Lung (tissue), 12 donors: ENCODE data around the gene KLHL2. TPM values are rescaled to one million over a fixed set of nuclear protein-coding genes. Genes with fewer than 3 reads are reported as not detected.
"Not testable (repeated sequence)": the region's sequence is repeated elsewhere in the genome, so short reads cannot be mapped to it uniquely, and the experiment has no call there.

Experiments
- ATAC-seq: fragments of 200-7000 bp; cut with Tn5 transposase; one replicate; pipeline ENCODE4 v1.9.1; 2020; ENCODE audit warnings: moderate number of reproducible peaks; ENCODE audit not compliant: insufficient read depth, low FRiP score
- DNase-seq, 3 donors: peaks; one replicate each; pipeline ENCODE4 v3.0.0-alpha.2; 2013 to 2017
- H3K27ac ChIP-seq, 2 donors: one replicate each; pipeline ENCODE4 v1.5.1; 2013; ENCODE audit warnings: mild to moderate bottlenecking in 2 of 2, moderate library complexity in 2 of 2, control low read depth in 1 of 2, inconsistent platforms in 1 of 2, low read depth in 1 of 2, low read length in 1 of 2
- H3K27me3 ChIP-seq, 3 donors: one replicate each; pipeline ENCODE4 v1.5.1; 2013; ENCODE audit warnings: low read length in 2 of 3; ENCODE audit not compliant: control insufficient read depth in 3 of 3, insufficient read depth in 3 of 3
- H3K36me3 ChIP-seq, 4 donors: one replicate each; pipeline ENCODE4 v1.5.1; 2013; ENCODE audit warnings: low read length in 4 of 4, mild to moderate bottlenecking in 1 of 4, moderate library complexity in 1 of 4; ENCODE audit not compliant: control insufficient read depth in 4 of 4, insufficient read depth in 4 of 4
- H3K4me1 ChIP-seq, 5 donors: one replicate each; pipeline ENCODE4 v1.5.1; 2013; ENCODE audit warnings: low read length in 5 of 5, mild to moderate bottlenecking in 2 of 5, moderate library complexity in 1 of 5; ENCODE audit not compliant: control insufficient read depth in 5 of 5, insufficient read depth in 5 of 5
- H3K4me3 ChIP-seq: one replicate; pipeline ENCODE4 v1.5.1; 2013; ENCODE audit warnings: mild to moderate bottlenecking, control low read depth, moderate library complexity
- H3K9ac ChIP-seq, 2 donors: one replicate each; pipeline ENCODE4 v1.5.1; 2013; ENCODE audit warnings: low read length in 2 of 2, control low read depth in 1 of 2; ENCODE audit not compliant: insufficient read depth in 1 of 2
- H3K9me3 ChIP-seq, 4 donors: one replicate each; pipeline ENCODE4 v1.5.1; 2013; ENCODE audit warnings: low read length in 3 of 4, mild to moderate bottlenecking in 1 of 4, moderate library complexity in 1 of 4; ENCODE audit not compliant: control insufficient read depth in 4 of 4, insufficient read depth in 3 of 4
- CTCF ChIP-seq: IDR thresholded peaks from 2 replicates; pipeline ENCODE4 v1.5.1; 2012; ENCODE audit warnings: mild to moderate bottlenecking; ENCODE audit errors: control extremely low read depth, extremely low read depth
- WGBS, 2 donors: extraction: QIAGEN DNeasy Blood & Tissue Kit; methylation state at CpG; one replicate each; pipeline ENCODE4 v1.1.7; 2013; 5-methylcytosine and 5-hydroxymethylcytosine counted together
- polyA plus RNA-seq, 2 donors: library from polyadenylated mRNA; stranded (reverse); fragments of 200-250 nt; gene quantifications; one replicate each; pipeline ENCODE4 v1.2.1, GENCODE V29; 2013
- total RNA-seq, 2 donors: library from RNA; depleted of rRNA in 1 of 2; stranded (reverse); fragments of >200 nt in 1 of 2; gene quantifications; one replicate each; pipeline ENCODE4 v1.2.1, GENCODE V29; 2014 to 2021
- donor health status: control.
- donor health status: control.
- donor health status: Bipolar disorder and iron deficiency.
- donor health status: healthy.
- donor health status: DM: yes; HTN: yes; CAD: no.

The KLHL2 gene
- total and polyA plus RNA-seq, 4 donors, result 17.3 to 43.0 (median 33.7) TPM

GRCh38 chr4:165336743-165337142, 129.4 kb downstream of the KLHL2 start:
- Histone ChIP-seq H3K27me3 (no peaks in the 10 kb centered on the region), H3K27ac (no peak overlapping the region), H3K9me3 (peaks cover 0 to 1% (median 0%) of the 10 kb centered on the region in 4 donors), H3K4me1 (peaks cover 0 to 6% (median 2%) of the 10 kb centered on the region in 5 donors), H3K36me3 (peaks cover 5 to 16% (median 13%) of the 10 kb centered on the region in 4 donors), H3K9ac (no peak overlapping the region), H3K4me3 (no peak overlapping the region)
- 94 to 96% methylated on average over 6 of the region's 6 CpGs for whole genome bisulfite sequencing, 2 donors
- ATAC-seq (no peak), DNase-seq (no peak)
- no peak for TF ChIP-seq CTCF

- not testable (repeated sequence) for H3K27me3 ChIP-seq, H3K9ac ChIP-seq, H3K9me3 ChIP-seq, ATAC-seq, H3K4me3 ChIP-seq, H3K27ac ChIP-seq, DNase-seq, H3K4me1 ChIP-seq
- WGBS, 2 donors, result 96 to 97% methylated on average over 5 of the region's 5 CpGs
- peaks cover 3 to 14% (median 6%) of the 10 kb centered on the region in 4 donors for H3K36me3 ChIP-seq
Observed at GRCh38 chr4:165342340-165342739, 135.0 kb downstream of the KLHL2 start.

GRCh38 chr4:165343353-165344191, 136.2 kb downstream of the KLHL2 start:
- H3K27ac ChIP-seq, result no peak overlapping the region
- DNase-seq, result peak in 1 of 3 donors; percentile 41
- no peak for TF ChIP-seq CTCF
- H3K4me3 ChIP-seq, result no peak overlapping the region
- no peak for ATAC-seq
- peaks cover 3 to 14% (median 6%) of the 10 kb centered on the region in 4 donors for H3K36me3 ChIP-seq
- H3K27me3 ChIP-seq, result no peaks in the 10 kb centered on the region
- no peaks in the 10 kb centered on the region for H3K4me1 ChIP-seq
- WGBS, 2 donors, result 74 to 79% methylated on average over 13 of the region's 13 CpGs
- no peak overlapping the region for H3K9ac ChIP-seq
- no peaks in the 10 kb centered on the region for H3K9me3 ChIP-seq

GRCh38 chr4:165345666-165346417, 138.5 kb downstream of the KLHL2 start:
- Histone ChIP-seq H3K9ac (no peak overlapping the region), H3K27ac (no peak overlapping the region), H3K4me1 (no peaks in the 10 kb centered on the region), H3K4me3 (no peak overlapping the region), H3K9me3 (no peaks in the 10 kb centered on the region), H3K36me3 (no peaks in the 10 kb centered on the region), H3K27me3 (no peaks in the 10 kb centered on the region)
- 79 to 84% methylated on average over 10 of the region's 10 CpGs for WGBS, 2 donors
- DNase-seq (no peak), ATAC-seq (peak; percentile 32)
- no peak for TF ChIP-seq CTCF
